HG03280 (cell line): ENCODE data around the gene FAM111A.

Source experiments
- ATAC-seq: cut with Tn5 transposase; IDR thresholded peaks from one replicate; pipeline ENCODE4 v1.9.1; 2021; ENCODE audit warnings: mild to moderate bottlenecking, moderate library complexity; ENCODE audit not compliant: unreplicated experiment

Gene FAM111A

GRCh38 chr11:59176330-59176729 lies 33.7 kb downstream of the FAM111A start:
- no peak for ATAC-seq

DNA sequence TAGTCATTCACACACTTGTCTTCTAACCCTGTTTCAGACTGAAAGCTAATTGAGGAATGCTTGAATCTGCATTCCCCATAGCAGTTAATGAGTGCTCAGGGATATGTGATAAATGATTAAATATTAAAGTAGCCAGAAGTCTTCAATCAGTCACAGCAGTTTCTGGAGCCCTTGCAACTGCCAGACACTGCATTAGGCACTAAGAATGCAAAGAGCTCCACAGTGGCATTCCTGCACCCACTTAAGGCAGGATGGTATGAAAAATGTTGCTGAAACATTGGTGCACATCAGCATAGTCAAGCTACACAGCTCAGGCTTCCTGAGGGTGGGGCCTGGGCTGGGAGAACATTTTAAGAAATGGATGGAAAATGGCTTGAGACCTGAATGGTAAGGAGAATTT lies 35.7 kb downstream of the FAM111A start:
- no peak for ATAC-seq

GRCh38 chr11:59179121-59179520 lies 36.5 kb downstream of the FAM111A start:
- no peak for ATAC-seq

GRCh38 chr11:59180168-59180776 lies 37.6 kb downstream of the FAM111A start:
- ATAC-seq, result no peak

- no peak for ATAC-seq
Observed at GRCh38 chr11:59180907-59181306, 38.3 kb downstream of the FAM111A start.

GRCh38 chr11:59181746-59182456 lies 39.2 kb downstream of the FAM111A start:
- no peak for ATAC-seq

- ATAC-seq, result no peak
Observed at GRCh38 chr11:59182457-59183151, 39.9 kb downstream of the FAM111A start.

DNA sequence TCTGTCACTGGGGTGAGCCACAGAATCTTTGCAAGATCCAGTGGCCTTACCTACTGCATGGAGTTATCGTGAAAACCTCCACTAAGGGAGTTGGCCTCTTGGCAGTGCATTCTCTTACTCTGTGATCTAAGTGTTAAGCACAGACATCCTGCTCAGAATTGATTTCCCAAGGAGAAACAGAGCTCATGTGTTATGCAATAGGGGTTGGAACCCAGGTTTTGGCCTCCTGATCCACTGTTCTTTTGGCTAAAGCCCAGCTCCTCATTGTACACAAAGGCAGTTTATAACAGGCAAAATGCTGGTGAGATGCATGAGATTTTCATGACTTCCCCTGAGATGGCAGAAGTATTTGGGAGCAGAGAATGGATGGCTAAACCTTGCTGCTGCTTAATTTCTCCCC lies 41.1 kb downstream of the FAM111A start:
- no peak for ATAC-seq

- no peak for ATAC-seq
Observed at GRCh38 chr11:59184691-59185339, 42.2 kb downstream of the FAM111A start.

- ATAC-seq, result no peak
Observed at GRCh38 chr11:59185386-59185945, 42.8 kb downstream of the FAM111A start.

DNA sequence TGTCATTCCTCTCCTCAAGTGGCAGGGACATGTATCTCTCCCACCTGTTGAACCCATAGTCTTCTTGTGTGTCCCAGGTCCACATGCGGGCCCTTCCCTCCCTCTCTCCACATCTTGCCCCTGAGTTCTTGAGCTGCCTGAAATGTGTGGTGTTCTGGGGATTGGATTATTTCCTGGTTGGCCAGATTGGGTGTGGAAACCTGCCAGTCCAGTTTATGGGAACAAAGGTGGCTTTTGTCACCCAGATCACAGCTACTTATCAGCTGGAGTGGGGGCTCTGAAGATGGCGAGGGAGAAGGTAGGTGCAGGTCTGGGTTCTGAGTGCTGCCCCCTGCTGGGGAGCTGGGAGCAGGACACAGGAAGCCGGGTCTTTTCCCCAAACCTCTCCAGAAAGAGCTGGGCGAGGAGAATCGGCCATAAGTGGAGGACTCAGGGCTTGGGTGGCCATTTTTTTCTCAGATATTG lies 43.5 kb downstream of the FAM111A start:
- peak; percentile 57 for ATAC-seq

DNA sequence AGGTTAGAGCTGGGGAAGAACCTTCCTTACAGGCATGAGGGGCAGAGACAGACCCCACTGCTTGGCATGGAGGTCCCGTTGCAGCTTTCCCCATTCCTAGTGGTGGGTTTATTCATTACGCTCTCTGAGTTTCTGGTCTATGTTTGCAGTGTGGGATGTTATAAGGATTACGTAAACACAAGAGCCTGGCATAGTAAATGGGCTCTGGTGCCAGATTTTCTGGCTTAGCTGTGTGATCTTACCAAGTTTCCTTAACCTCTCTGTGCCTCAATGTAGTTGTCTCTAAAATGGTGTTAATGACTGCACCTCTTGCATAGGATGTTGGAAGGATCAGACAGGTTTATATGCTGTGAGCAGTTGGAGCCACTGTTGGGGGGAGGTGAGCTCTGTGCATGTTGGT lies 44.4 kb downstream of the FAM111A start:
- no peak for ATAC-seq

DNA sequence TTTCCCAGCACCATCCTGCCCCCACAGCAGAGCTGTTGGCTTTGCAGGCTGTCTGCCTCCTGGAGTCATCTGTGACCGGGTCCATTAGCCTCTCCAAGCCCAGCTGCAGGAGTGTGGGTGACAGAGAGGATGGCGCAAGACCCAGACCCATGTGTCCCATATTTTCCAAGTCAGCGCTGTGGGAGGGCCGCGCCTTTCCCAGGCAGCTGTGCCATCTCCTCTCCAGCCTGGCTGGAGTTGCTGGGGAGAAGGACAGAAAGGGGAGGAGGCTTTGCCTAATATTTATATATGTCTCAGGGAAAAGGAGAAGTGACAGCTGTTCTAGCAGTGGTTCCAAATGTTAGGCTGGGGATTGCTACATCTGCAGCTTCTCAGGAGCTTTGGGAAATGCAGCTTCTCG lies 44.9 kb downstream of the FAM111A start:
- ATAC-seq, result no peak

- ATAC-seq, result no peak
Observed at GRCh38 chr11:59188954-59189353, 46.3 kb downstream of the FAM111A start.

GRCh38 chr11:59189986-59190385 lies 47.3 kb downstream of the FAM111A start:
- no peak for ATAC-seq

DNA sequence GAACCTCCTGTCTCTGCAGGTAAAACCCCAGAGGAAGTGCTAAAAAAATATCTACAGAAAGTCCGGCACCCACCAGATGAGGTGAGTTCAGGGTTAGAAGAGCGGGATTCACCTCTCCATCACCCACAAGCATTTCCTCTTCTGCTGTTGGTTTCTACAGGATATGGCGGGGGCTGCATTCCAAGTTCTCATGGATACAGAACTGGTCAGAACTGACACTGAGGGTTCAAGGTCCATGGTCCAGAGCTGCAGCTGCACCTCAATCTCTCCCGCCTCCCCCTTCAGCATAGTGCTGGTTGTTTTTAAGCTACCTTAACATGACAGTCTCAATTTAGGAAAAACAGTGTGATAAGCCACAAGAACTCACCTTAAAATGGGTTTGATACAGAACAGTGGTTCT lies 48.4 kb downstream of the FAM111A start:
- ATAC-seq, result no peak

DNA sequence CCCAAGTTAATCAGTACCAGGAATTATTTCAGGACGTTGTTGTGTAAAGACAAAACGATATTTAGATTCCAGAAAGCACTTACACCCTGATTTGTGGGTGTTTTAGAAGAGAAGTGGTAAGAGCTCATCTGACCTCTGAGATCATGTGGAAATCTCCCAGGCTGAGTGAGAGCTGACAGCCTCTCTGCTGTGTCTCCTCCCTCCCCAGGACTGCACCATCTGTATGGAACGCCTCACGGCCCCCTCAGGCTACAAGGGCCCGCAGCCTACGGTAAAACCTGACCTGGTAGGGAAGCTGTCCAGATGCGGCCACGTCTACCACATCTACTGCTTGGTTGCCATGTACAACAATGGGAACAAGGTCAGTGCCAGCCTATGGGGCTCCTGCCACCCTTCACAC lies 49.2 kb downstream of the FAM111A start:
- no peak for ATAC-seq

GRCh38 chr11:59192446-59193020 lies 49.9 kb downstream of the FAM111A start:
- no peak for ATAC-seq

DNA sequence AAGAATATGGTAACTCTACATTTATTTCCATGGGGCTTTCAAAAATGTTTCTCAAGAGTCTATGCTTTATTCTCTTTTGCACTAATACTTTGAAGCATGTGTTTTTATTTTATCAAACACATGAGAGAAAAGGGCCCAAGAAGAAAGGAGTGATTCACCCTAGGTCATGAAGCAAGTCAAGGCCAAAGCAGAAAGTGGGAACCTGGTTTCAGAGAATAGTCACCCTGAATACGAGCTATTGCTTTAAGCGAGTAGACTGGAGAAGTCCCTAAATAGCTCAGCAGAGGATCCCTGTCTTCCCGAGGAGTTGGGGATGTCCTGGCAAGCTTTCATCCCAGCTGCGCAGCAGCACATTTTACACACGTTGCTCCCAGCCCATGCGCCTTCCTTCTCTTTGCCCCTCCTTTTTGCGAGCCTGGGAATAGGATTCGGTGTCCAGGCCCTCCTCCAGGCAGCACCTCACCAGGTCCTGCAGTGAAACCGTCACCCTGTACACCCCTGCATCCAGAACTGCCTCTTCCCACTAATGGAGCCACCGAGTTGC lies 51.0 kb downstream of the FAM111A start:
- no peak for ATAC-seq

GRCh38 chr11:59195586-59195985 lies 52.9 kb downstream of the FAM111A start:
- ATAC-seq, result no peak

DNA sequence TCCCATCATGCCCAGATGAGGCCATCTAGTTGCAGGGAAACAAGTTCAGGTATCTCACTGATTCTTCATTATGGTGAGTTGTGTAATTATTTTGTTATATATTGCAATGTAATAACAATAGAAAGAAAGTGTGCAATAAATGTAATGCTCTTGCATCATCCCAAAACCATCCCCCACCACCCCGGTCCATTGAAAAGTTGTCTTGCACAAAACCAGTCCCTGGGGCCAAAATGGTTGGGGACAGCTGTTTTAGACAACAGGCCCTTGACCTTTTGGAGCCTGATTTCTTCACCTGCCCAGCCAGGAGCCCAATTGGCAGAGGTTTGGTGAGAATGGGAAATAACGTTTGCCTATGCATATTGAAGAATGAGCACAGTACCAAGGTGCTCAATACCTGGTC lies 54.1 kb downstream of the FAM111A start:
- ATAC-seq, result no peak
